ENCODE data around the gene TARS1. TPM values are rescaled to one million over a fixed set of nuclear protein-coding genes. Genes with fewer than 3 reads are reported as not detected.
"Not testable (repeated sequence)": the region's sequence is repeated elsewhere in the genome, so short reads cannot be mapped to it uniquely, and the experiment has no call there.

Gene TARS1
- polyA plus RNA-seq, 3 donors, result 120 to 138 (median 137) TPM

DNA sequence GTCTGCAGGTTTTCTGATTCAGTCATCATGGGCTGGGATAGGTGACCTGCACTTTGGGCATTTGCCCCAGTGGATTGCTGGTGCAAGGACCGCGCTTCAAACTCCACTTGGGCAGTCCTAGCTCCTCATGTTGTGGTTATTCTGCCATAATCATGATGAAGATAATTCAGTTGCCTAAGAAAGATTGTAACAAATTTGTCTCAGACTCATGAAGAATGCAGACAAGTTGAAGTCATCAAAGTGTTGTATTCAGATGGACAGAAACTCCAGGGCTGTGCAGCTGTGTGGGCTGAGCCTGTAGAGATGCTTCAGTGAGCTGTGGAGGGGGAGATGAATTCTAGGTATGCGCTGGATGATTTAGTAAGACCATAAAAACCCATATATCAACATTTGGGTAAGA lies 38.5 kb downstream of the TARS1 start:
- peak; percentile 42 for DNase-seq

DNA sequence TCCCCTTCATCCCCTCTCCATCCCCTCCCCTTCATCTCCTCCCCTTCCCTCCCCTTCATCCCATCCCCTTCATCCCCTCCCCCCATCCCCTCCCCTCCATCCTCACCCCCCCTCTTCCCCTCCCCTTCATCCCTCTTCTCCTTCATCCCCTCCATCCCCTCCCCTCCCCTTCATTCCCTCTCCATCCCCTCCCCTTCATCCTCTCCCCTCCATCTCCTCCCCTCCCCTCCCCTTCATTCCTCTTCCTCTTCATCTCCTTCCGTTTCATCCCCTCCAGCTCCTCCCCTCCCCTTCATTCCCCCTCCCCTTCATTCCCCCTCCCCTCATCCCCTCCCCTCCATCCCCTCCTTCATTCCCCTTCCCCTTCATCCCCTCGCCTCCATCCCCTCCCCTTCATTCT lies 40.1 kb downstream of the TARS1 start:
- no peak for DNase-seq

DNA sequence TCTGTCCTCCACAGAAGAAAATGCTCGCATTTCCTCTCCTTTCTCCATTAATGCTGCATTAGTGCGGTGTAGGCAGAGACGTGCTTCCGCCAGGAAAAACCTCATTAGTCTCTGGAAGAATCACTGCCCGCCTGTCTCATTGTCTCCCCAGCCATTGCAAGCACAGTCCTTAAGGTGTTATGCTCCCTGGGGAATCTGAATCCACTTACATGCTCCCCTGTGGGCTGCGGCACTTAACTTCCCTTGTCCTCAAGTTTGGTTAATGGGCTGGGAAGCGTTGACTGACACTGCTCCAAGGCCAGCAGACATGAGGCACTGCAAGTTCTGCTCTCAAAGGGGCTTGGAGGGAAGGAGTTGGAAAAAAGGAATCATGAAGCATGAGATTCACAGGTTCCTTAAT lies 41.6 kb downstream of the TARS1 start:
- DNase-seq, result no peak

DNA sequence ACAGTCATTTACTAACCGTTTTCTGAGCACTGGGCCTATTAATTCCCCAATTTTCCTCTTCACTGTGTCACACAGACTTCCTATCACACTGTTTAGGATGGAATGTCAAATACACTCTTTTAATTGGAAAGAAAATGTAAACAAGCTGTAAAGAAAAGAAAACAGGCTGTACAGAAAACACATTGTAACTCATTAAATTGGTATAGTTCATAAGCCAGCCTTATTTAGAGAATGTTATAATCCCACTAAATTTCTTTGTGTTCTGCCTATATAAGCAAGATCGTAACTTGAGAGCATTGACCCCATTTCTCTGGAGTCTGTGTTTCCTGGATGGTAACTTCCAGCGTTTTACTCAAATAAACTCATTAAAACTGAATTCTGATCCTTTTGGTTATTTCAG lies 46.5 kb downstream of the TARS1 start:
- no peak for DNase-seq

DNA sequence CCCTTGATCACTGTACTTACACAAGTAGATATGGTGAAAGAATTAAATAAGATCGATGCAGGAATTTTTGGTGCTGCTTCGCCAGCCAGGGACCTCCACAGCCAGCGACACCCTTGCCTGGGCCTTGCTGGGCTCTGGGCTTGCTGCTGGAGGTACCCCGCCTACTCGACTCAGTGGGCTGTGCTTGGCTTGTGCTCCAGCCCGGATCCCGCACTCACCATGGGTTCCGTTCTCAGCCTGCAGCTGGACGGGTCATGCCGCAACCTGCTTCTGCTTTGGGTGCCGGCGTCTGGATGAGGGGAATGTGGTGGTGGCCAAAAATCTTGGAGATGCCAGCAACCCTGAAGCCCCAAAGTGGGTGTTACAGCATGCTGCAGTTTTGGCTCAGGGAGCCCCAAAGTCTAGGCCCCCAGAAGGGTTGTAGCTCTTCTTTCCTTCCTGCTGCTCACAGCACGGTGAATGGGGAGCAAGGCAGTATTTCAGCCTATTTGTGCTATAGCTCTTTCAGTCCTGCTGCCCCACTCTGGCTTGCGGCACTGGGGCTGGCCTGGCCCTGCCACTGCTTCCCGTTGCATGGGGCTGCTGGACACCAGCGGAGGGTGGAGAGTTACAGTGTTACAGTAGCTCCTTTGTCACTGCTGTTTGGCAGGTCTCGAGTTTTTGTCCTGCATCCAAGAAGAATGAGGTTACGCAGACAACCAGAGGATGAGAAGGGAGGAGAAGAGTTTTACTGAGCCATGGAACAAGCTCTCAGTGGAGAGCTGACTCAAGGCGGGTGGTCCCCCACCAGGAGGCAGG lies 48.0 kb downstream of the TARS1 start:
- DNase-seq, result no peak

DNA sequence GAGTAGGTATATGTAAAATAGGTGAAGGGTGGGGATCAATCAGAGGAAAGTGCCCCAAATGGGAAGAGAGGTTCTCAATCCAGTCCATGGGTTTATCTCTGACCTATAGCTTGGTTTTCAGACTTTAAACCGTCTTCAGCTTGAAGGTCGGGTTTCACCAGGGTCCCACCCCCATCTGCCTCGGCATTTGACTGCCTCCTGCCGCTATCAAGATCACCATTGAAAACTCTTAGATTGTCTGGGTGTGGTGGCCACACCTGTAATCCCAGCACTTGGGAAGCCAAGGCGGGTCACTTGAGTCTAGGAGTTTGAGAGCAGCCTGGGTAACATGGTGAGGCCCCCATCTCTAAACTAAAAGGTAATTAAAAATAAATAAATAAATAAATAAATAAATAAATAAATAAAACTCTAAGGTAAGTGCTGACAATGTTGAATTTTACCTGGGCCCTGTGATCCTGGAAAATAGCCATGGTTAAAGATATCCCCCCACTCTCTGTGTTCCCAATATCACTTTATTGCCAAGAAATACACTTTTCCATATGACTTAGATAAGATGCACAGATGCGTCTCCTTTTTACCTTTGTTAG lies 48.8 kb downstream of the TARS1 start:
- DNase-seq, result no peak

DNA sequence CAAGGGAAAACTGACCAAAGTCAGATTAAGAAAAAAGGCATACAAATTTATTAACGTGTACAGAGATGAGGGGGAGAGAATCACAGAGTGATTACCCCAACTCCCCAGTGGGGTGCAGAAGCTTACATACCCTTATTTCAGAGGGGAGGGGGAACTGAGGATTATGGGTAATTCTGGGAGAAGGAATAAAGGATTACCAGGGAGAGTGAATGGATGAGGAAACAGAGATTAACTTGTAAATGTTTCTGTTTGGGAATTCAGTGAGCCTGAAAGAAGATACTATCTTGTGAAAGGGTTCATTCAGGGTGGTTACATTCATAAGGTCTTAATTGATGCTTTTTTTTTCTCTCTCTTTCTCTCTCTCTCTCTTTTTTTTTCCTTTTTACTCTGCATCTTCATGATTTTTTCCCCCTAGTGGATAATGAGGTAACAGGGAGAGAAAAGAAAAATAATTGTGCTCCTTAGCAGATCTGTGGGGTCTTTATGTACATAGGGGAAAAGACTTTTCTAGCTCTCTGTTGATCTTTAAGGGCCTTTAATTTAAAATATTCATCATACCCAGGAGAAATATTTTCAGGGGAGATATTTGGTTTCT lies 49.4 kb downstream of the TARS1 start:
- DNase-seq, result no peak

DNA sequence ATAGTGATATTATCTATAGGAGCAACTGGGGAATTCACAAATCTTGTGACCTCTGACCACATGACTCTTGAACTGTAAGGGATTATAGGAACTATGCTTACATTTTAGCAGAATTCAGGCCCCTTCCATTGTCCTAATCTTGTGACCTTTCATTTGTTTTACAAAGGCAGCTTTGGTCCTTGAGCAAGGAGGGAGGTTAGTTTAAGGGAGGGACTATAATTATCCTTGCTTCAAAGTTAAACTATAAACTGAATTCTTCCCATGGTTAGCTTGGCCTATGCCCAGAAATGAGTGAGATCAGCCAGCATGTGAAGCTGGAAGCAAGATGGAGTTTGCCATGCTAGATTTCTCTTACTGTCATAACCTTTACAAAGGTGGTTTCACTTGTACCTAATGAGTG lies 51.2 kb downstream of the TARS1 start:
- no peak for DNase-seq

DNA sequence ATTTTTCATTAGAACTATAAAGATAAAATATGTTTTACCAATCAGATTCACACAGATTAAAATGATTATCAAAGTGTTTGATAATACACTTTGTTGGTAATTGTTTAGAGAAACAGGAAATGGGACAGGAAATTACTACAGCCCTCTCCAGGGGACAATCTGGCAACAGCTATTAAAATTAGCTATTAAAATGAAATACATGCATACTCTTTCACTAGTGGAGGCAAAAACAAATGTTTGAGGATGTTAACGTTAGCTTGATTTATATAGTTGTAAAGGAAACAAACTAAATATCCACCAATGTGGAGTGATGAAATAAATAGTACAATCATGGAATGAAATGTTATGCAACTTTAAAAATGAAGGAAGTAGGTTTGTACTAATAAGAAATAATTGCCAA lies 53.7 kb downstream of the TARS1 start:
- no peak for DNase-seq

DNA sequence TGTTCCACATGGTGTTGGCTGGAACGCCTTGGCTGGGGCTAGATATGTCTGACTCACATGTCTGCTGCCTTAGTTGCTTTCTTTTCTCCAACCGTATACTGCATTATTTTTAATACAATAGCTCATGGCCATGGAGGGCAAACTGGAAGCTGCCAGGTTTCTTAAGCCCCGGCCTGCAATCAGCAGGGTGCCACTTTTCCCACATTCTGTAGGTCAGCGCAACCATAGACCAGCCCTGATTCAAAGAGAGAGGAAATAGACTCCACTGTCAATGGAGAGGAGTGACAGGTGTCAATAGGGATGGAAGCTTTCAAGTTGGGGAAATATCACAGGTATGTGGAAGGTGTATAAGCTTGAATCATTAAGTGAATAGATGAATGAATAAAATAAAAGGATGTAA lies 60.5 kb downstream of the TARS1 start:
- DNase-seq, result no peak

DNA sequence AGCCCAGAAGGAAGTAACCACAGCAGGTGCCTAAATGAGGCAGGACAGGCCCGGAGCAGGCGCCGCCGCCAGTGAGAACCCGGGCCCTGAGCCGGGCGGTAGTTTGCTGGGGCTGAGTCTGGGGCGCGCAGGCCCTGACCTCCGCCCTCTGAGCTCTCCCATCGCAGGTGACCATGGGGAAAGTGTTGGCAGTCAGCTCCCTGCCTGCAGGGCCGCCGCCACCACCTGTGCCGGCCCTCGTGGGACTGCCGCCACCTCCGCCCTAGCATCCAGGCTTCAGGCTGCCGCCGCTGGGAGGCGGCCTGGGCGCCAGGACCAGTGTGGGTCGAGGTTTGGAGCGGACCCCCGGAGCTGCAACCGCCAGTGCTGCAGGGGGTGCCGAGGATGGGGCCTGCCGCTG lies 61.1 kb downstream of the TARS1 start:
- DNase-seq, result no peak

DNA sequence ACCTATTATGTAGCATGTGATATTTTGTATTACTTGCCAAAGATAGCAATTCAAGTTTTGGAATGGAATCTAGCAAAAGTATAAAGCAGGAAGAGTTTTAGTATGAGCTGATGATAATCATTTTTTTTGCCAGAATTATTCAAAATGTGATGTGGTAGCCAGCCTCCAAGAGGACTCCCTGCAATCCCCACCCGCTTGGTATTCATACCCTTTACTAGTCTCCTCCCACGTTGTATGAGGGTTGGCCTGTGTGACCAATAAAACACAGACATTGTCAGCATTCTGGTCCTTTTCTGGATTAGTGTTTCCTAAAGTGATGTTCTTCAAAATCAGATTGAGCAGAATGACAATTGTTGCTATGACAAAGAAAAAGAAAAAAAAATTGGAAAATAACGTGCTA lies 63.8 kb downstream of the TARS1 start:
- DNase-seq, result no peak

DNA sequence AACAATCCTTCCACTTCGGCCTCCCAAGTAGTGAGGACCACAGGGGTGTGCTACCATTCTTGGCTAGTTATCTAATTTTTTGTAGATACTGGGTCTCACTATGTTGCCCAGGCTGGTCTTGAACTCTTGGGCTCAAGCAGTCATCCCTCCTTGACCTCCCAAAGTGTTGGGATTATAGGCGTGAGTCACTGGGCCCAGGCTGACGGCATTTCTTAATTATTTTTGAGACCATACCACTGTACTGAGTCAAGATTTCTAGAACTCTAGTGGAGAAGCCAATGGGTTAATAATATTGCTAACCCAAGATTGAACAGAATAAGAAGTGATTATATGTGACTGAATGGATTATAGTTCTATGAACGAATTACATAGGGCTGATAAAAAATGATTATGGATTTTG lies 66.7 kb downstream of the TARS1 start:
- DNase-seq, result no peak

DNA sequence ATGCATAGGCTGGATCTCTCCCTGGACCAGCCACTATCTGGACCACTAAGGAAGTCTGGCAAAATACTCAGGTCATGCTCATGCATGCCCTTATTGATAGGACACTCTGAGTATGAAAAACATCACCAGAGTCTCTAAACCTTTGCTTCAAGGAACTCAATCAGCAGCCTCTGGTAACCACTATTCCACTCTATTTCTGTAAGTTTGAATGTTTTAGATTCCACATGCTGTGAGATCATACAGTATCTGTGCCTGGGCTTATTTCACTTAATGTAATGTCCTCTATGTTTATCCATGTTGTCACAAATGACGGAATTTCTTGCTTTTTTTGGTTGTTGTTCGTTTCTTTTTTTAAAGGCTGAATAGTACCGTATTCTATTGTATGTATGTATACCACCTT lies 68.3 kb downstream of the TARS1 start:
- no peak for DNase-seq

DNA sequence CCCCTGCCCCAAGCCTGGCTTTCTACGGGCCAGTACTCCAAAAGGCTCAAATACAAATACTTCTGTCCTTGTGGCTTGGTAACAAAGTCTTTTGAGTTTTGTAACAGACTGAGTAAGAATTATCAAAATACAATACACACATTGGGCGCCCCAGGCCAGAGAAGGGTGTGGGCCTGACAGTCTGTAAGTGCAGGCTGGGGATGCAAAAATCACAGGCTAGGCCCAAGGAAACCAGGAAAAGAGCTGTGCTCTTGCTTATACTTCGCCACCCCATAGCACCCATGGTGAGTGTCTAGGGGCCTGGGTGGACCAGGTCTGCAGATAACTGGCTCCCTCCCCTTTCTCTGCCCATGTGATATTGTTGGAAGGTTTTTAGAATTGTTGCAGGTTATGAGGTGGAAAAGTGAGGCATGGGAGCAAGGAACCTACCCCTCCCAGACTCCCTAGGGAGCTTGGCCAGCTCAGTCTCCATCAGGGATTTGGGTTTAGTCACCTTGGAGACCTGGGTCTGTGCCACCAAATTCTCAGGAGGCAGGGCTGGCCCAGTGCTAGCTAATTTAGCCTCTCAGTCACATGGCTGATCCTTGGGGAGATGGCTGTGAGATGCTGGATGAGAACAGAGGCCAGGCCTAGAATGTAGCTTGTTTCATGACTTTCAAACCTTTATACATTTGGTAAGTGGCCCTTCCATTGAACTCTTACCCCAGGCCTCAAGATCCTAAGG lies 72.9 kb downstream of the TARS1 start:
- DNase-seq, result no peak

DNA sequence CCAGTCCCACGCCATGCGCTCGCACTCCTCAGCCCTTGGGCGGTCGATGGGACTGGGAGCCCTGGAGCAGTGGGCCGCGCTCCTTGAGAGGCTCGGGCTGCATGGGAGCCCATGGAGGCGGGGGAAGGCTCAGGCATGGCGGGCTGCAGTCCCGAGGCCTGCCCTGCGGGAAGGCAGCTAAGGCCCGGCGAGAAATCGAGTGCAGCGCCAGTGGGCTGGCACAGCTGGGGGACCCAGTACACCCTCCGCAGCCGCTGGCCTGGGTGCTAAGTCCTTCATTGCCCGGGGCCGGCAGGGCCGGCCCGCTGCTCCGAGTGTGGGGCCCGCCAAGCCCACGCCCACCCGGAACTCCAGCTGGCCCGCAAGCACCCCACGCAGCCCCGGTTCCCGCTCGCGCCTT lies 74.6 kb downstream of the TARS1 start:
- not testable (repeated sequence) for DNase-seq

DNA sequence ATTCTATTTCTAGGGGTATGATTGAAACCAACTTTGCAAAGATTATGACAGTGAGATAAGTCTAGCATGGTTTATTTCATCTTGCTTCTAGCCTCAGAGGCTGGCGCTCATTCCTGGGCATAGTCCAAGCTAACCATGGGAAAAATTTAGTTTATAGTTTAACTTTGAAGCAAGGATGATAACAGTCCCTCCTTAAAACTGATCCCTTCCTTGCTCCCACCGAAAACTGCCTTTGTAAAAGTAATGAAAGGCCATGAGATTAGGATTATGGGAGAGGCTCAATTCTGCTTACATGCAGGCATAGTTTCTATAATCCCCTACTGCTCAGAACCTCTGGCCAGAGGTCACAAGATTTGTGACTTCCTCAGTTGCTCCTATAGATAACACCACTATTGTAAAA lies 75.7 kb downstream of the TARS1 start:
- DNase-seq, result no peak

Data from renal pelvis (tissue), 4 donors.